ENCODE measurements around the gene VCAN.

The VCAN gene

GRCh38 chr5:83471405-83472212, at the start of gene VCAN:
TSS of gene VCAN (plus strand) at chr5:83471744. CDS start at chr5:83483519, 11,775 bp downstream.
- Histone ChIP-seq H3K36me3 (ENCODE audit: control insufficient read depth in 2 of 2, insufficient read depth in 1 of 2, low read length in 2 of 2) (no peaks in the 10 kb centered on the region), H3K9me3 (ENCODE audit: control insufficient read depth, insufficient read depth, low read depth, low read length) (no peaks in the 10 kb centered on the region), H3K4me3 (ENCODE audit: low read depth, low read length) (peak within 1 kb of the TSS; percentile 58), H3K27ac (ENCODE audit: extremely low read depth, low read depth, low read length) (peak within 1 kb of the TSS; percentile 96), H3K4me1 (ENCODE audit: control insufficient read depth, insufficient read depth, low read length) (peaks cover 5% of the 10 kb centered on the region)
- ChIA-PET POLR2A (interaction anchor here (0.8 to 1.4 kb wide), 5 partner anchors 10 to 169 kb away, joined by 3 to 5 read pairs (median 3); no protein-coding TSS in a partner anchor), CTCF (interaction anchor here (0.6 to 1.3 kb wide), 6 partner anchors 12 to 1703 kb away, joined by 3 to 5 read pairs (median 4); no protein-coding TSS in a partner anchor)
- no peak for TF ChIP-seq ZNF324 (tag by site-specific recombination; IDR thresholded peaks at IDR 0.05)
- no peak for TF ChIP-seq PRDM6 (tag by site-specific recombination; IDR thresholded peaks at IDR 0.05)
- peak; percentile 92 for TF ChIP-seq SP3 (tag by site-specific recombination; IDR thresholded peaks at IDR 0.05)
- peak; percentile 67; the same call in 1 of the 2 replicates for TF ChIP-seq ZBTB20 (tag by site-specific recombination; IDR thresholded peaks at IDR 0.05)
- TF ChIP-seq KLF8 (tag by site-specific recombination; IDR thresholded peaks at IDR 0.05): peak; percentile 50
- TF ChIP-seq ZNF184 (tag by site-specific recombination; IDR thresholded peaks at IDR 0.05): no peak
- no peak for TF ChIP-seq HOXD13 (CRISPR knock-in tag; IDR thresholded peaks at IDR 0.05; ENCODE audit: borderline replicate concordance)
- no peak for TF ChIP-seq OSR2 (tag by site-specific recombination; IDR thresholded peaks at IDR 0.05)
- TF ChIP-seq ZNF658 (tag by site-specific recombination; IDR thresholded peaks at IDR 0.05): no peak
- peak; percentile 47 for TF ChIP-seq PRDM10 (tag by site-specific recombination; IDR thresholded peaks at IDR 0.05)
- TF ChIP-seq ZNF16 (tag by site-specific recombination; IDR thresholded peaks at IDR 0.05; ENCODE audit: low read depth): no peak
- TF ChIP-seq ZNF175 (tag by site-specific recombination; IDR thresholded peaks at IDR 0.05): no peak
- TF ChIP-seq EGR2 (tag by site-specific recombination; IDR thresholded peaks at IDR 0.05; ENCODE audit: low read depth): peak; percentile 62
- no peak for TF ChIP-seq ZNF777 (tag by site-specific recombination; IDR thresholded peaks at IDR 0.05; ENCODE audit: borderline replicate concordance)
- peak; percentile 51 for TF ChIP-seq ZNF24 (tag by site-specific recombination; IDR thresholded peaks at IDR 0.05)
- no peak for TF ChIP-seq ZNF10 (tag by site-specific recombination; IDR thresholded peaks at IDR 0.05)
- TF ChIP-seq ZNF335 (tag by site-specific recombination; conservative IDR thresholded peaks at IDR 0.05): peak; percentile 33; the same call in 1 of the 2 replicates
- peak; percentile 40 for TF ChIP-seq SP7 (tag by site-specific recombination; IDR thresholded peaks at IDR 0.05)
- TF ChIP-seq ZNF350 (tag by site-specific recombination; IDR thresholded peaks at IDR 0.05): no peak
- TF ChIP-seq PATZ1 (tag by site-specific recombination; IDR thresholded peaks at IDR 0.05): peak; percentile 69
- peak; percentile 27; the same call in 1 of the 2 replicates for TF ChIP-seq REST (tag by site-specific recombination; IDR thresholded peaks at IDR 0.05)
- peak; percentile 27; the same call in 1 of the 2 replicates for TF ChIP-seq ZBTB10 (tag by site-specific recombination; IDR thresholded peaks at IDR 0.05)
- no peak for TF ChIP-seq ZNF521 (tag by site-specific recombination; IDR thresholded peaks at IDR 0.05)
- TF ChIP-seq GLIS2 (tag by site-specific recombination; IDR thresholded peaks at IDR 0.05): peak; percentile 77

All from HEK293 (cell line).